Astrocyte of the hippocampus (primary cell): ENCODE measurements around the gene CD52.
A peak's percentile ranks its signal among the peaks of the same experiment; 100 is the strongest.
"Not testable (repeated sequence)": the region's sequence is repeated elsewhere in the genome, so short reads cannot be mapped to it uniquely, and the experiment has no call there.

Experiments
- DNase-seq: peaks from one replicate; pipeline ENCODE4 v3.0.0; 2011; ENCODE audit warnings: low read depth, low spot score

The CD52 gene

DNA sequence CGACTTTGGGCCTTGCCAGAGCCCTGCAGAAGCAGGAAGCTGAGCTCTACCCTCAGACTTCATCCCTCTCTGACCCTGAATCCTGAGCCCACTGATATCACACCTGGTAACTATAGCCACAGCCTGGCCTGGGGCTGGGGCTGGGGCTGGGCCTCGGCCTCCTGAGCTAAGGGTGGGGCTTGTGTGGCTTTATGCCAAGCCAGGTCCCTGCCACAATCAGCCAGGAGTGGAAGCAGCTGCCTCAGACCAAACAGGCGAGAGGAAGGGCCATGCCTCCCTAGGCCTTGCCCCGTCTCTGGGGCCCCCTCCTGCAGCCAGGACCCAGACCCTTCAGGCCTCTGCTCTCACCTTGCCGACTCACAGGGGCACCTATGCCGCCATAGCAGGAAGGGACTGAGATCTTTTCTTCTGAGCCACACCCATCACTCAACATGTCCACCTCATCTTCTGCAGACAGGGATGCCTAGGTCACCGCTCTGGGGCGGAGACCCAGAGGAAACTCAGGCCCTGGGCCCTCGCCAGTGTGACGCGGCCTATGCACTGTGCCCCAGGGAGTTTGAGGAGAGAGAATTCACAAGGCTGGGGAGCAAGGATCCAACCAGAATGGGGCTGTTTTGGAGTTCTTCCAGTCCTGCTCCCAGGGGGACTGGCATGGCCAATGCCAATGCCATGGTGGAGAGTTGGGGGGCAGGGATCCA, 17.0 kb upstream of the CD52 start:
- DNase-seq = no peak

DNA sequence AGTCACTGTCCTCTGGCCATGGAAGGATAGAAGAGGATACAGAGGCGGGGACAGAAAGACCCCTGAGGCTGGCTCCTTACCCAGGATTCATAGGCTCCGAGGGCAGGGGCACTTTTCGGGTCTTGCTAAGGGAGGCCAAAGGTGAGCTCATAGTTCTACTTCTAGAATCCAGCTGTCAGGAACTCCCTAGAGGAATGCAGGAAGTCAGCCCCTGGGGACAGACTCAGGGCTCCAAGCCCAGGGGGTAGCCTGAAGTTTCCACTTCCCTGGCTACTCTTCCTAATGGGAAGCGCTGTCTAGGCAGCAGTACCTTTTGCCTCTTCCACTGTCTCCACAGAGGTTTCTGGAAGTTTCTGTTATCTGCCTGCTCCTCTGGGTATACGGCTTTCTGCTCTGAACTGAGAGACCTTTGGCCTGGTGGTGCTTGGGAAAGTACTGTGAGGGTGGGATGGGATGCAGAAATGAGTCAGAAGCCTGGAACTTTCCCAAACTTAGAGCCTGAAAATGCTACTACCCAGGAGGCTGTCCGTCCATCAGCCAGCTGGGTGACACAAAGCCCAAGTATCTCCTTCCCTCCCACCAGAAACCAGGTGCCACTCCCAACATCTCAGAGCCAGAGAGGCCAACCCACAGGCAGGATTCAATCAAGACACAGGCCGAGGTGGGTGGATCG, 14.9 kb upstream of the CD52 start:
- peak; percentile 57 for DNase-seq

DNA sequence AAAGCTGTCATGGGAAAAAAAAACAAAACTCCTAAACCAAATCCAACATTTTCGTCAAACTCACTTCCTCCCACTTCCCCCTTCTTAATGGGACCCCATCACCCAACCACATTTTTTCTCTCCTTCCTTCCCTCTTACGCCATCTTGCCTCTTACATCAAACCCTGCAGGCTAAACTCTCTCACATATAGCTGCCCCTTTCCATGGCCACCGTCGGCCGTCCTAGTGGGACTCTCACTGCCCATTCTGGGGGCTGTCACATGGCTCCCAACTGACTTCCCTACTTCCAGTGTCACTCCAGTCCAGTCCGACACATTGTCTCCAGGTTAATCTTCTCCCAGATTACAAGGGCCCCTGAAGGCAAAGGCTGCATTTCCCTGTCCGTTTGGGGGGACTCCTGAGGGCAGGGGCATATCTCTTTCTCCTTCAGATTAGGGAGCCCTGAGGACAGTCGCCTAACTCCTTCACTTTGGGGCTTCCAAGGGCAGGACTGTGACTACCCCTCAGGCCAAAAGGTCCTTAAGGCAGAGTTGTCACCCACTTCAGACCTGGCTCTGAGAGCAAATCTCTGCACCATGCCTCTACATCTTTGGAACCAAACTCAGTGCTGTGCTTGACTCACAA, 12.0 kb upstream of the CD52 start:
- DNase-seq = no peak

DNA sequence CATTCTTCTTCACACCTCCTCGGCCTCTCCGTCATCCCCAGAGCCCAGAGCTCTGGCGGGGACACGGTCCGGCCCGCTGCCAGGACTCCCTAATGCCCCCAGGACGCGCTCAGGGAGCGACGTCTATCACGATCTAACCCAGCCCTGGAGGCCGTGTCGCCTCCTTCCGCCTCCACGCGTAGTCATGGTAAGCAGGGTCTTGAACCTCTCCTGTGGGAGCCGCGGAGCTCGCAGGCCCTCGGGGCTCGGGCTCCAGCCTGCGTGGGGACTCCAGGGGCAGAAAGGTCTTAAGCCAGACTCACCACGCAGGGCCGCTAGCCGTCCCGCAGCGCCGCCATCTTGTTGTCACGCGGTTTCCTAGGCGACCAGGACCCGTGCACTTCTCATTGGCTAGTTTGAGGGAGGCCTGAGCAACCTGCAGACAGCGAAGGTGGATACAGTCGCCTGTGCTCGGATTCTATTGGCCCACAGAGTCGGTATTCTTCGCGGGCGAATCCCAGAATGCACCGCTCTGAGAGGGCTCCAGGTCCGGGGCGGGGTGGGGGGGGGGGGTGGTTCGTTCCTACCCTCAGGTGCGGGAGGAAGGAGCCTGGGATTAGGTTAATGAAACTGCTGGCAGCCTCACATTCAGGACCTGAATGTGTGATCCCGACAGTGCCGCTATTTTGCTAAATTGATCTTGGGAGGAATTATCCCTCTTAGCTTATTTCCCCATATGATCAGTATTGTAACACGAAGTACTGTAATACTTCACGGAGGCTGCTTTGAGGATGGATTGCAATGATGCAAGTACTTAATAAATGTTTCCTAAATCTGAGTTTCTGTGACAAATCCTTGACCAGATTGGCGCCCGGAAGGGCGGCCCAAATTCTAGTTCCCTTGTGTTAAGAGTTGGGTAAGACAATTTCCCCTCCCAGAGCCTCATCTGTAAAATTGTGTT, 11.2 kb upstream of the CD52 start, which contains the start of gene UBXN11:
UBXN11 (minus strand) TSS at position 347 of the 940 bp plus-strand sequence. CDS start 3,753 bp downstream, outside the sequence.
- DNase-seq = peak; percentile 98

DNA sequence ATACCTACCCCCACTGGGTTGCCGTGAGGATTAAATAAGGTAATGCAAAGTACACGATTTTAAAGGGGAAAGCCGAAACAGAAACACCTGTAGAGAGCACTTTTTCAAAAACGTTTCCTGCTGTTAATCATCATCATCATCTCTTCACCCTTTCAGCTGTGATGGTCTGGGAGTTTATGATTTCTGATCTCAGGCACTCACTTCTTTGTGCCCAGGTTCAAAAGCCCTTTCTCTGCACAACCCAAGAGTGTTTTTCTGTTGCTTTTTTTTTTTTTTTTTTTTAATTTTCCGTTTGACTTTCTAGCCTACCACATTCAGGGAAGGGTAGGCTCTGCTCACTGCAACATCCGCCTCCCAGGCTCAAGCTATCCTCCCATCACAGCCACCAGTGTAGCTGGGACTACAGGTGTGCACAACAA, 10.4 kb upstream of the CD52 start:
- no peak for DNase-seq

DNA sequence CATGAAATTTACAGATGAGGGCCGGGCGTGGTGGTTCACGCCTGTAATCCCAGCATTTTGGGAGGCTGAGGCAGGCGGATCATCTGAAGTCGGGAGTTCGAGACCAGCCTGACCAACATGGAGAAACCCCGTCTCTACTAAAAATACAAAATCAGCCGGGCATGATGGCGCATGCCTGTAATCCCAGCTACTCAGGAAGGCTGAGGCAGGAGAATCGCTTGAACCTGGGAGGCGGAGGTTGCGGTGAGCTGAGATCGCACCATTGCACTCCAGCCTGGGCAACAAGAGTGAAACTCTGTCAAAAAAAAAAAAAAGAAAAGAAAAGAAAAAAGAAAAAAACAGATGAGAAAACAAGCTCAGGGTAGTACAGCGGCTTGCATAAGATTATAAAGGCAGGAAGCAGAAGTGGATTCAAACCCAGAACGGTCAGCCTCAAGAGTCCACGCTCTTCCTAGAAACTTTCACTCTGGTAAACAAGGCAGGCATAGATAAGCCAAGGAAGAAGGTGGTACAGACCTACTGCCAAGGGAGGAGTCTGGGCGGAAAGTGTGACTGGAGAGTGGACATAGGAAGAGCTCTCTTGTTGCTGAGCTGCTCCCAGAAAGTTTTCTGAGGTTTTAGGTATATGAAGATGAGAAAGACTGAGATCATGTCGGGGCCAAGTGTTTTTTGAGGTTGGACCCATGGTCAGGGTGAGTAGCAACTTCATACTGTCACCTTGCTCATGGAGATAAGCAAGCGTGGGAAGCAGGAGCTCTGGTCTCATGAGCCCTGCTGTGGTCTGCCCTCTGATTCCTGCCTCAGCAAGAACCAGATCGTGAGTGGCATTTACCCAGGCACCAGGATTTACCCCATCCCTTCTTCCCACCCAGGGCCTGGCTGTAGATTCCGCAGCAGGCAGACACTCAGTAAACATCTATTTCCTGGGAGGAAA, 9.5 kb upstream of the CD52 start:
- DNase-seq = not testable (repeated sequence)

DNA sequence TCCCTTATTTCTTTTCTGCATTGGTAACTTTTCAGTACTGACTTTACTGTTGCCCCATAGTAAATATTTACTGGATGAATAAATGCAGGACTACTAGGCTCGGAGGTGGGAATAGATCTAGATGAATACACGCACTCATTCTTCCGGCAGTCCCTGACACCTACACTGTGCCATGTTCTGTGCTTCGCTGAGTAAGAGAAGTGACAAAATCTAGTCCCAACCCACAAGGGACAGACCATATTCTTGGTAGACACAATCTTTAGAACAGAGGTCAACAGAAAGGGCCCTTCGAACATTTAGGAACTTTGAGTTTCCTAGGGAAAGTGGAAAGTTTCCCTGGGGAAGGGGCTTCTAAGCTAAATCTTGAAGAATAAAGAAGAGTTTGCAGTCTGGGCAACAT, 3.3 kb upstream of the CD52 start:
- no peak for DNase-seq

DNA sequence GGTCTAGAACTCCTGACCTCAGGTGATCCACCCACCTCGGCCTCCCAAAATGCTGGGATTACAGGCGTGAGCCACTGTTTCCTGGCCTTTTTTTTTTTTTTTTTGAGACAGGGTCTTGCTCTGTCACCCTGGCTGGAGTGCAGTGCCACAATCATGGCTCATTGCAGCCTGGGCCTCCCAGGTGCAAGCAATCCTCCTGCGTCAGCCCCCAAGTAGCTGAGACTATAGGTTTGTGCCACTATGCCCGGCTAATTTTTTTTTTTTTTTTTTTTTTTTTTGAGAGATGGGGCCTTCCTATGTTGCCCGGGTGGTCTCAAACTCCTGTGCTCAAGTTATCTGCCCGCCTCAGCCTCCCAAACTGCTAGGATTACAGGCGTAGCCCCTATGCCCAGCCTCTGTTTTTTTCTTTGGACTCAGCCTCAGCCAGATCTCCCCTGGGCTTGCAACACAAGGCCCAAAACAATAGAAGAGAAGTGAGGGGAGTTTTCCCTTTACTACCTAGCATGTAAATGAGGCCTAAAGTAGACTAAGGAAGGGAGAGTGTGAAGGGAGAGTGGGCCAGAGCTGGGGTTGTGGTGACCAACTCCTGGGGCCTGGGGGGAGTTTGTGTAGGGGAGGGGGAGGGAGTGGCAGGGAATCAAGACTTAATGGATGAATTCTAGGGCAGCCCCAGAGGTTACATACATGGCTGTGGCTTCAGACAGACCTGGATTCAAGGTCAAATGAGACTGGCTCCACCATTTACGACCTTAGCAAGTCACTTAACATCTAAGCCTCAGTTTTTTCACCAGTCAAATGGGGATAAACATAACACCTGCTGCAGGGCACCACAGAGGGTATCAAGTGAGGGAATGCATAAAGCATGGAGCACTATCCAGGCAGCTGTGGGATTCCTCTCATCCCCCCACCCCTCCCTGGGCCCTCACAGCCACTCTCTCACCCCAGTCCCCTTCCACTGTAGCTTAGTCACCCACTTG, 1.6 kb upstream of the CD52 start:
- no peak for DNase-seq

DNA sequence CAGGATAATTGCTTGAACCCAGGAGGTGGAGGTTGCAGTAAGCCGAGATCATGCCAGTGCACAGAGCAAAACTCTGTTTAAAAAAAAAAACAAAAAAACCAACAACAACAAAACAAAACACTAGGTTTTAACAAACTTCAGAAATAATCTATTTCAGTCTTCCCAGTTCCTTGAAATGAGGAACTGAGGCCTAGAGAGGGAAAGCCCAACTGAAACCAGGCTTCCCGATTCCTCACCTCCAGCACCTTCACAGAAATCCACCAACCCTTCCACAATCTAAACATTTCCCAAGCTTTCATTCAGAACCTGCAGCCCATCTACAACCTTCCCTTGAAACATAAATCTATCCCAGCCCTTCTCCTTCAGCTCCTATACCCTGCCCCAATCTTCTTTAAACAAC, 612 bp upstream of the CD52 start:
- DNase-seq = no peak

DNA sequence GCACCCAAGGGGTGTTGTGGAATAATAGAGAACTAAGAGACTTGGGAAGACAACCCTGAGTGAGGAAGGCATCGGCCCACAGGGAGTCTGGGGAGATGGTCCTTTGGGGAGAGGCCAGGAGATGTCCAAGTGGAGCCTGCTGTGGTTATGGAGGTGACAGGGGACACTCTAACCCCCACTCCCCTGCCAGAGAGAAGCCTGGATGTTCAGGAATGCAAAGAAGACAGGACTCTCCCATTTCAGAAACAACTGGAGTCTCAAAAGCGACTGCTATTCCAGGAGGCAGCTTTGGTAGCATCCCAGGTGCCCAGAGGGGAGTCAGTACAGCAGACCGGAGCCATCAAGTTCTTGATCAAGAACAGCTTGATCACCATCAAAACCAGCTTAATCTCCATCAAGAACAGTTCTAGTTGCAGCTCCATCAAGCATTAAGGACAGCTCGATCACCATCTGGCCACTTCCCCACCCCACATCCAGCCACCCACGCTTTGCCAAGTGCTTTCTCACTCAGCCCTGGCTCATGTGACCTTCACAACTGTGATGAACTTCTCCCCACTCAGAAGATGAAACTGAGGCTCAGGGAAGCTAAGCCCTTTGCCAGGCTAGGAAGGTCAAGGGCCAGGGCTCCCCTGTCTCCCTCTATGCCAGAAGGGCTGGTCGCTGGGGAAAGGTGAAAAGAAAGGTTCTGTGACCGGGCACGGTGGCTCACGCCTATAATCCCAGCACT, 743 bp downstream of the CD52 start:
- no peak for DNase-seq

DNA sequence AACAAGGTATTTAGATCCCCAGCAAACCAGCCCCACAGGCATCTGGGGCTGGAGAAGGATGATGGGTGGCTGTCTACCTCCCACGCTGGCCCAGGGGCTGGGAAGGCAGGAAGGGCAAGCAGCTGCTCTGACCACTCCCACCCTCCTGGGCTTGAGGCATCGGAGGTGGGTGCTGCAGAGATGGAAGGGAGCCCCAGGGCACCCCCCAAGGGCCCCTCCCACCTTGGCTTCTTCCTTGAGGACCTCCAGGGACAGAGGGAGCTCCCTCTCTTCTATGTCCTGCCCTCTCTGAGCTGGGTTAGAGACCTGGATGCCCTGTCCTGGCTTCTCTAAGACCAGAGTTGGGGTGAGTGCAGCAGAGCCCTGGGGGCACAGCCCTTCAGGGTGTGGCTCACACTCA, 3.1 kb downstream of the CD52 start:
- no peak for DNase-seq

DNA sequence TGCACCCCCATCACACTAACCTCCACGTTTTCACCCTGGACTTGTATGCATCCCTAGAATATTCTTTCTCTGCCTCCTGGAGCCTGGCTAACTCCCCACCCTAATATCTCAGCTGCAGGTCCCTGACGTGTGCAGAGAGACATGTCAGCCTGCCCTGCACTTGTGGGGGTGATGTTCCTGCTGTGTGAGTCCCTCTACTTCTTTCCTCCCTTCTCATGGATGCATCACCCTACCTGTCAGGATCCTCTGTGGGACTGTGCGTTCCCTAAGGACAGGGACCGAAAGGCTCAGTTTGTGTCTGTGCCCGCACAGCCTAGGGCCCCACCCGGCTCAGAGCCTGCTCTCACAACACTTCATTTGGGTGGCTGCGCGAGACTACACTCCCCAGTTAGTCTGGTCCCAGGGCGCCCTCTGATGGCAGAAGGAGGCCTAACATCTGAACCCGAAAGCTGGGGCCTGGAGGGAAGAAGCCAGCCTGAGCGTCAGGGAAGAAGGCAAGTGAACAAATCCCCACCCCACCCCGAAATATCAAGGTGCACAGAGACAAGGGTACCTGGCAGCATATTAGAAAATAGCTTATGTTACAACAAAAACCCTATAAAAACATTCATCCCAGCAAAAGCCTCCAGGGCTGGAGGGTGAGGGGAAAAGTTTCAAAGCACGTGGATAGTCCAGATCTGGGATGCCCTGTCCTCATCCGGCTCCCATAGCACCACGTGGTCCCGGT, 3.7 kb downstream of the CD52 start:
- DNase-seq = peak; percentile 92

DNA sequence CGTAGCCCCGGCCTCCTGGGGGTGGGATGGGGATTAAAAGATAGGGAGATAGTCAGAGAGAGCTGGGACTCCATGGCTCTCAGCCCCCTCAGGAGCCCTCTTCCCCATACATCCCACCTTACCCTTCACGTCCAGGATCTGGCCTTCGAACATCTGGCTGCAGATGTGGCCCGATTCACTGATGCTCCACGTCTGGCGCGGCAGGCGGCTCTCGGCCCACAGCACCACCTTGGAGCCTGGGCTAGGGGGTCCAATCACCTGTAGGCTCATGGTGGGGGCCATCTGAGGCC, 4.2 kb downstream of the CD52 start:
- no peak for DNase-seq

DNA sequence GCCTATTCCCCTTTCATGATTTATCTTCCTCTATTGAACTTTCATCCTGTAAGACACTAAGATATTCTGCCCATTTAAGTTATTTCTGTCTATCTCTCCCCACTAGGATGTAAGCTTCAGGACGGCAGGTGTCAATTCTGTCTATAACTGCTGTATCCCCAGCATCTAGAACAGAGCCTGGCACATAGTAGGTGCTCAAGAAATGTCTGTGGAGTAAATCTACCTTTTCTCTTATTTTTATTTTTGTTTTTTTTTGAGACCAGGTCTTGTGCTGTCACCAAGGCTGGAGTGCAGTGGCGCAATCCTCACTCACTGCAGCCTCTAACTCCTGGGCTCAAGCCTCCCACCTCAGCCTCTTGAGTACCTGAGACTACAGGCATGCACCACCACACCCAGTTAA, 5.6 kb downstream of the CD52 start:
- no peak for DNase-seq

DNA sequence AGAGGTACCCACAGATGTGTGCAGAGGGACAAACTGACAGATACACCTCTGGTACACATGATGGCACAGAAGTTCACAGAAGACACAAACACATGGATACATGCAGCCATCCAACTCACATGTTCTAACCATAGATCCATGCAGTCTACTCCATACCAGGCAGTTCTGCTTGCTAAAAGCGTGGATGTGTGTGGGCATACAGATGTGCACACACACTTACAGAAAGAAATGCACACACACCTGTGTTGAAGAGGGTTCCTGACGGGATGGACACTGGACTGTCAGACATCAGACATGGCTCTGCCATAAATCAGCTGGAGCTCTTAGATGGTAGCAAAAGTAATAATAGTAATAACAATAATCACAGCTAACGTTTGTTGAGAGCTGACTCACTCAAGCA, 6.8 kb downstream of the CD52 start:
- no peak for DNase-seq

DNA sequence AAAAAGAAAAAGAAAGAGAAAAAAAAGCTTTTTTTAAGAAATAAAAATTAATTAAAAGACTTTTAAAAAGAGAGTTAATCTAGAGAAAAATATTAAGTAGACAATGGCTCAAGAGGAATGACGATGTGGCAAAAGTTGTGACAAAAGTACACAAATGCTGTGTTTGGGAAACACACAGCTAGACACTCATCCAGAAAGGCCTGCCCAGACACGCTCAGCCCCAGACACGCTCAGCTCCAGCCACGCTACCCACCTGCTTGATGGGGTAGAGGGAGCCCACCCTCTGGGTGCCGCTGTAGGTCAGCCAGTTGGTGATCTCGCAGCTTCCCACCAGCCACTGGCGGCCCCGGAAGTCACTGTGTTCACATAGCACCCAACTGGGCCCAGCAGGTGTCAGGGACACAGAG, 10.2 kb downstream of the CD52 start:
- no peak for DNase-seq

DNA sequence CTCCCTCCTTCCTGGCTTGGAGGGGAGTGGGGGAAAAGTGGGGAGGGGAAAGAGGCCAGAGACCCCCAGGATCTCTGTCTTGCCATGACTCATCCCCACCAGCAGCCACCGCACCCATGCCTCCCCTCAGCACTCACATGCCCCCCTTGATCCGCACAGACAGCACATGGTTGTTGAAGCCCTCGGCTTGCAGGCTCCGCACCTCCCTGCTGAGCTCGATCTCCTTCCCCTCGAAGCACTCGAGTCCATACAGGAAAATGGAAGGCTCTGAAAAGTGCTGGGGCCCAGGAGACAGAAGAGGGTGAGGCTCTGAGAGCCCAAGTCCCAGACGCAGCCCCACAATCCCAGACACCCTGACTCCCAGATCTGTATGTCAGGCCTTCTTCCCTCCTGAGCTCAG, 10.8 kb downstream of the CD52 start:
- no peak for DNase-seq

DNA sequence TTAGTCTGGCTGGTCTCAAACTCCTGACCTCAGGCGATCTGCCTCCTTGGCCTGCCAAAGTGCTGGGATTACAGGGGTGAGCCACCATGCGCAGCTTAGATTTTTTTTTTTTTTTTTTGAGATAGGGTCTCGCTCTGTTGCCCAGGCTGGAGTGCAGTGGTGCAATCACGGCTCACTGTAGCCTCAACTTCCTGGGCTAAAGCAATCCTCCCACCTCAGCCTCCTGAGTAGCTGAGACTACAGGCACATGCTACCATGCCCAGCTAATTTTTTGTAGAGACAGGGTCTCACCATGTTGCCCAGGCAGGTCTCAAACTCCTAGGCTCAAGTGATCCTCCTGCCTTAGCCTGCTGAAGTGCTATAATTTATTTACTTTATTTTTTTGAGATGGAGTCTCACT, 11.6 kb downstream of the CD52 start:
- not testable (repeated sequence) for DNase-seq
